Brain microvascular endothelial cell (primary cell): ENCODE measurements around the gene EYA2.
A peak's percentile ranks its signal among the peaks of the same experiment; 100 is the strongest.

Experiments used
- DNase-seq: peaks from one replicate; pipeline ENCODE4 v3.0.0-alpha.2; 2020
- H3K27ac ChIP-seq: fragments of 250-450 bp; sonication (Bioruptor Pico); 2 replicates; pipeline ENCODE4 v1.5.1; 2020; ENCODE audit warnings: mild to moderate bottlenecking, moderate library complexity
- H3K27me3 ChIP-seq: fragments of 250-450 bp; sonication (Bioruptor Pico); replicated peaks from 2 replicates; pipeline ENCODE4 v1.5.1; 2020; ENCODE audit warnings: mild to moderate bottlenecking
- H3K36me3 ChIP-seq: fragments of 250-450 bp; sonication (Bioruptor Pico); replicated peaks from 2 replicates; pipeline ENCODE4 v1.5.1; 2020; ENCODE audit warnings: mild to moderate bottlenecking
- H3K4me3 ChIP-seq: 2 replicates; pipeline ENCODE4 v1.5.1; 2011; ENCODE audit warnings: low read depth, mild to moderate bottlenecking, control low read depth, low read length, moderate library complexity
- CTCF ChIP-seq: IDR thresholded peaks from 2 replicates; pipeline ENCODE4 v1.5.1; 2011; ENCODE audit warnings: low read depth, mild to moderate bottlenecking, moderate library complexity, low read length, control low read depth, inconsistent platforms; ENCODE audit errors: missing control alignments
- in situ Hi-C: cut with HindIII; loops from 2 replicates; pipeline ENCODE4 v1.10.0; 2017; ENCODE audit warnings: low sequenced_read_pairs, low pct_ligation_motif_present

Gene EYA2

GRCh38 chr20:47011984-47012383 is 117.3 kb downstream of the EYA2 start:
- no peak for TF ChIP-seq CTCF
- in situ Hi-C loops, result no loop called here
- Histone ChIP-seq H3K4me3 (no peak overlapping the region), H3K27ac (no peak overlapping the region), H3K27me3 (no peaks in the 10 kb centered on the region), H3K36me3 (no peaks in the 10 kb centered on the region)
- no peak for DNase-seq

- Histone ChIP-seq H3K4me3 (no peak overlapping the region), H3K27me3 (no peaks in the 10 kb centered on the region), H3K27ac (no peak overlapping the region), H3K36me3 (no peaks in the 10 kb centered on the region)
- peak; percentile 15 for TF ChIP-seq CTCF
- in situ Hi-C loops, result no loop called here
- DNase-seq, result no peak
Observed at GRCh38 chr20:47013606-47014005, 119.0 kb downstream of the EYA2 start.

- Histone ChIP-seq H3K27ac (no peak overlapping the region), H3K27me3 (no peaks in the 10 kb centered on the region), H3K4me3 (no peak overlapping the region), H3K36me3 (no peaks in the 10 kb centered on the region)
- no peak for TF ChIP-seq CTCF
- in situ Hi-C loops, result no loop called here
- no peak for DNase-seq
Observed at GRCh38 chr20:47016068-47016664, 121.5 kb downstream of the EYA2 start.

GRCh38 chr20:47018381-47018780 is 123.7 kb downstream of the EYA2 start:
- H3K27ac ChIP-seq, result no peak overlapping the region
- DNase-seq, result no peak
- H3K27me3 ChIP-seq, result no peaks in the 10 kb centered on the region
- in situ Hi-C loops, result no loop called here
- H3K4me3 ChIP-seq, result no peak overlapping the region
- no peak for TF ChIP-seq CTCF
- no peaks in the 10 kb centered on the region for H3K36me3 ChIP-seq

GRCh38 chr20:47019121-47019824 is 124.6 kb downstream of the EYA2 start:
- in situ Hi-C loops, result no loop called here
- no peak for DNase-seq
- TF ChIP-seq CTCF, result no peak
- no peak overlapping the region for H3K27ac ChIP-seq
- H3K27me3 ChIP-seq, result peaks cover under 1% of the 10 kb centered on the region
- no peak overlapping the region for H3K4me3 ChIP-seq
- H3K36me3 ChIP-seq, result no peaks in the 10 kb centered on the region
